HepG2 (cell line): ENCODE measurements around the gene MAD2L2. TPM values are rescaled to one million over a fixed set of nuclear protein-coding genes. Genes with fewer than 3 reads are reported as not detected.

Experiments used
- ARNTL ChIP-seq: sonication (generic); formaldehyde crosslinking; IDR thresholded peaks from 2 replicates; pipeline ENCODE4 v1.4.0; 2020; ENCODE audit warnings: mild to moderate bottlenecking, missing genetic modification reagents
- CREM ChIP-seq, 2 experiments: sonication (generic) in 1 of 2; formaldehyde crosslinking in 1 of 2; IDR thresholded peaks; 2 replicates each; pipeline versions ENCODE4 v1.4.0 to v1.6.1; 2016 to 2020; ENCODE audit warnings: antibody characterized with exemption in 1 of 2, mild to moderate bottlenecking in 1 of 2, missing genetic modification reagents in 1 of 2
- ERF ChIP-seq: IDR thresholded peaks from 2 replicates; pipeline ENCODE4 v1.6.1; 2018; ENCODE audit warnings: missing biosample characterization, missing genetic modification reagents
- HES4 ChIP-seq: sonication (generic); formaldehyde crosslinking; IDR thresholded peaks from 2 replicates; pipeline ENCODE4 v1.9.0; 2021; ENCODE audit warnings: mild to moderate bottlenecking, missing genetic modification reagents, borderline replicate concordance
- HNRNPK ChIP-seq: fragments of 200-400 bp; formaldehyde crosslinking; IDR thresholded peaks from 2 replicates; pipeline ENCODE4 v1.6.1; 2018; ENCODE audit warnings: low read length, low read depth, moderate library complexity, mild to moderate bottlenecking; ENCODE audit not compliant: poor library complexity, severe bottlenecking
- IRF2 ChIP-seq: IDR thresholded peaks from 2 replicates; pipeline ENCODE4 v1.6.1; 2018; ENCODE audit warnings: missing genetic modification reagents, missing compliant biosample characterization
- KDM2A ChIP-seq: sonication (generic); formaldehyde crosslinking; IDR thresholded peaks from 2 replicates; pipeline ENCODE4 v1.4.0; 2020; ENCODE audit warnings: low read depth, missing genetic modification reagents, borderline replicate concordance
- KLF16 ChIP-seq, 2 experiments: sonication (generic) in 1 of 2; formaldehyde crosslinking in 1 of 2; IDR thresholded peaks; 2 replicates each; pipeline versions ENCODE4 v1.6.1 to v1.8.0; 2016 to 2023; ENCODE audit warnings: missing genetic modification reagents in 2 of 2, missing compliant biosample characterization in 1 of 2
- NCOA2 ChIP-seq: sonication (generic); formaldehyde crosslinking; IDR thresholded peaks from 2 replicates; pipeline ENCODE4 v1.8.0; 2022; ENCODE audit warnings: inconsistent platforms
- NFYC ChIP-seq: IDR thresholded peaks from 2 replicates; pipeline ENCODE4 v1.6.1; 2016; ENCODE audit warnings: missing genetic modification reagents, missing compliant biosample characterization
- PTBP1 ChIP-seq: fragments of 200-400 bp; formaldehyde crosslinking; IDR thresholded peaks from 2 replicates; pipeline ENCODE4 v1.6.1; 2018; ENCODE audit warnings: low read length, low read depth; ENCODE audit not compliant: poor library complexity, severe bottlenecking
- SNAPC2 ChIP-seq: sonication (generic); formaldehyde crosslinking; IDR thresholded peaks from 2 replicates; pipeline ENCODE4 v1.8.1; 2022; ENCODE audit warnings: mild to moderate bottlenecking, missing genetic modification reagents
- SP1 ChIP-seq, 2 experiments: fragments of 450-650 bp in 1 of 2; sonication (generic) in 1 of 2; formaldehyde crosslinking in 1 of 2; IDR thresholded peaks; 2 replicates each; pipeline versions ENCODE4 v1.4.0 to v1.6.1; 2016 to 2020; ENCODE audit warnings: missing genetic modification reagents in 1 of 2
- SPEN ChIP-seq: sonication (generic); formaldehyde crosslinking; IDR thresholded peaks from 2 replicates; pipeline ENCODE4 v1.5.1; 2020; ENCODE audit warnings: low read depth, mild to moderate bottlenecking, missing genetic modification reagents
- SRY ChIP-seq: sonication (generic); formaldehyde crosslinking; IDR thresholded peaks from 2 replicates; pipeline ENCODE4 v1.8.0; 2022; ENCODE audit warnings: mild to moderate bottlenecking, missing genetic modification reagents
- STAG1 ChIP-seq: sonication (generic); formaldehyde crosslinking; IDR thresholded peaks from 2 replicates; pipeline ENCODE4 v1.4.0; 2020; ENCODE audit warnings: missing genetic modification reagents
- ZBTB34 ChIP-seq: sonication (generic); formaldehyde crosslinking; IDR thresholded peaks from 2 replicates; pipeline ENCODE4 v1.8.0; 2022; ENCODE audit warnings: mild to moderate bottlenecking, missing genetic modification reagents
- ZBTB39 ChIP-seq: sonication (generic); formaldehyde crosslinking; IDR thresholded peaks from 2 replicates; pipeline ENCODE4 v1.5.0; 2020; ENCODE audit warnings: missing genetic modification reagents
- ZNF121 ChIP-seq: sonication (generic); formaldehyde crosslinking; IDR thresholded peaks from 2 replicates; pipeline ENCODE4 v1.5.0; 2020; ENCODE audit warnings: mild to moderate bottlenecking, missing genetic modification reagents
- ZNF746 ChIP-seq: sonication (generic); formaldehyde crosslinking; IDR thresholded peaks from 2 replicates; pipeline ENCODE4 v1.8.0; 2022; ENCODE audit warnings: mild to moderate bottlenecking, missing genetic modification reagents
- ZSCAN25 ChIP-seq: sonication (generic); formaldehyde crosslinking; IDR thresholded peaks from 2 replicates; pipeline ENCODE4 v1.8.0; 2022; ENCODE audit warnings: mild to moderate bottlenecking, missing genetic modification reagents
- polyA plus RNA-seq, 8 experiments: library from polyadenylated mRNA; depleted of rRNA in 3 of 8; stranded (reverse) in 7 of 8; unstranded in 1 of 8; fragments of >200 nt; fragmentation: Illumina TruSeq in 4 of 8; extraction: Trizol in 4 of 8; gene quantifications; 2 replicates each; pipeline versions ENCODE4 v1.2.1 to v1.2.3, GENCODE V29; 2011 to 2016; ENCODE audit warnings: low read depth in 4 of 8, missing spikeins in 1 of 8, mixed read lengths in 1 of 8; ENCODE audit not compliant: insufficient read depth in 1 of 8
- total RNA-seq, 5 experiments: library from RNA; depleted of rRNA; stranded (reverse); fragments of >200 nt; fragmentation: Illumina TruSeq; extraction: Trizol; gene quantifications; 2 replicates each; pipeline ENCODE4 v1.2.3, GENCODE V29; 2016; ENCODE audit warnings: low read depth in 1 of 5
- TF ChIP-seq, protein P1 (sequence below): sonication (generic); formaldehyde crosslinking; IDR thresholded peaks from 2 replicates; pipeline ENCODE4 v1.8.1; 2023; ENCODE audit warnings: mild to moderate bottlenecking, missing genetic modification reagents, borderline replicate concordance
- TF ChIP-seq, protein P2 (sequence below): sonication (generic); formaldehyde crosslinking; IDR thresholded peaks from 2 replicates; pipeline ENCODE4 v1.8.1; 2023; ENCODE audit warnings: missing genetic modification reagents, mild to moderate bottlenecking, borderline replicate concordance
- TF ChIP-seq, protein P3 (sequence below): sonication (generic); formaldehyde crosslinking; IDR thresholded peaks from 2 replicates; pipeline ENCODE4 v1.4.0; 2020; ENCODE audit warnings: missing genetic modification reagents

The MAD2L2 gene
- total and polyA plus RNA-seq, 2 of the 13 experiments (the other 11 are each of a cell fraction or from before 2014, with no cell fraction given), result 51.8 to 53.8 TPM

- TF ChIP-seq, protein P1, sequence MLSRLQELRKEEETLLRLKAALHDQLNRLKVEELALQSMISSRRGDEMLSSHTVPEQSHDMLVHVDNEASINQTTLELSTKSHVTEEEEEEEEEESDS (CRISPR knock-in tag), result peak; percentile 24; the same call in 1 of the 2 replicates
- TF ChIP-seq CREM (IDR thresholded peaks at IDR 0.05), result no peak; the same call in 1 of the 2 replicates
- TF ChIP-seq CREM (CRISPR knock-in tag; IDR thresholded peaks at IDR 0.05), result 0 out of 2 replicates have a peak, but pooled peaks have one; percentile 32
- TF ChIP-seq SRY, result peak; percentile 69
- no peak for TF ChIP-seq ARNTL (CRISPR knock-in tag)
- no peak for TF ChIP-seq NFYC (CRISPR knock-in tag)
- no peak for TF ChIP-seq ZBTB39 (CRISPR knock-in tag)
- TF ChIP-seq HES4 (CRISPR knock-in tag), result 0 out of 2 replicates have a peak, but pooled peaks have one; percentile 12
- peak; percentile 21; the same call in 1 of the 2 replicates for TF ChIP-seq IRF2 (CRISPR knock-in tag)
- peak; percentile 63; the same call in 1 of the 2 replicates for TF ChIP-seq ZSCAN25 (CRISPR knock-in tag)
- peak; percentile 67; the same call in 1 of the 2 replicates for TF ChIP-seq KDM2A (CRISPR knock-in tag)
- TF ChIP-seq PTBP1, result no peak
- TF ChIP-seq SPEN (CRISPR knock-in tag), result peak; percentile 82
- peak; percentile 56 for TF ChIP-seq ERF (CRISPR knock-in tag)
- TF ChIP-seq, protein P2, sequence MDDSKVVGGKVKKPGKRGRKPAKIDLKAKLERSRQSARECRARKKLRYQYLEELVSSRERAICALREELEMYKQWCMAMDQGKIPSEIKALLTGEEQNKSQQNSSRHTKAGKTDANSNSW (CRISPR knock-in tag), result no peak
- TF ChIP-seq SNAPC2, result peak; percentile 70; the same call in 1 of the 2 replicates
- TF ChIP-seq KLF16 (CRISPR knock-in tag; IDR thresholded peaks at IDR 0.05), result peak in 1 of 2 experiments; percentile 70; a peak in 2 of 4 replicates
- no peak for TF ChIP-seq ZBTB34 (CRISPR knock-in tag)
- TF ChIP-seq STAG1 (CRISPR knock-in tag), result no peak
- no peak for TF ChIP-seq ZNF746
- TF ChIP-seq NCOA2 (CRISPR knock-in tag), result no peak; the same call in 1 of the 2 replicates
- peak; percentile 76 for TF ChIP-seq HNRNPK
- peak; percentile 62; the same call in 1 of the 2 replicates for TF ChIP-seq ZNF121 (CRISPR knock-in tag)
- no peak for TF ChIP-seq SP1 (IDR thresholded peaks at IDR 0.05)
- peak; percentile 100 for TF ChIP-seq SP1 (CRISPR knock-in tag; IDR thresholded peaks at IDR 0.05)
- TF ChIP-seq, protein P3, sequence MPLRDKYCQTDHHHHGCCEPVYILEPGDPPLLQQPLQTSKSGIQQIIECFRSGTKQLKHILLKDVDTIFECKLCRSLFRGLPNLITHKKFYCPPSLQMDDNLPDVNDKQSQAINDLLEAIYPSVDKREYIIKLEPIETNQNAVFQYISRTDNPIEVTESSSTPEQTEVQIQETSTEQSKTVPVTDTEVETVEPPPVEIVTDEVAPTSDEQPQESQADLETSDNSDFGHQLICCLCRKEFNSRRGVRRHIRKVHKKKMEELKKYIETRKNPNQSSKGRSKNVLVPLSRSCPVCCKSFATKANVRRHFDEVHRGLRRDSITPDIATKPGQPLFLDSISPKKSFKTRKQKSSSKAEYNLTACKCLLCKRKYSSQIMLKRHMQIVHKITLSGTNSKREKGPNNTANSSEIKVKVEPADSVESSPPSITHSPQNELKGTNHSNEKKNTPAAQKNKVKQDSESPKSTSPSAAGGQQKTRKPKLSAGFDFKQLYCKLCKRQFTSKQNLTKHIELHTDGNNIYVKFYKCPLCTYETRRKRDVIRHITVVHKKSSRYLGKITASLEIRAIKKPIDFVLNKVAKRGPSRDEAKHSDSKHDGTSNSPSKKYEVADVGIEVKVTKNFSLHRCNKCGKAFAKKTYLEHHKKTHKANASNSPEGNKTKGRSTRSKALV (CRISPR knock-in tag), result no peak
Measured at GRCh38 chr1:11681071-11681771, at the start of gene MAD2L2 (continued).
